KOPT-K1 (cell line): ENCODE measurements around the gene COLEC12.
A peak's percentile ranks its signal among the peaks of the same experiment; 100 is the strongest.
"Not testable (repeated sequence)": the region's sequence is repeated elsewhere in the genome, so short reads cannot be mapped to it uniquely, and the experiment has no call there.

Experiments
- H3K27ac ChIP-seq: fragments of 200-600 bp; sonication (generic); 2 replicates; pipeline ENCODE4 v1.5.1; 2016; ENCODE audit warnings: antibody characterized with exemption, mild to moderate bottlenecking, low read depth, low read length; ENCODE audit not compliant: poor library complexity, severe bottlenecking
- H3K36me3 ChIP-seq: fragments of 200-600 bp; sonication (generic); 2 replicates; pipeline ENCODE4 v1.5.1; 2017; ENCODE audit warnings: antibody characterized with exemption, mild to moderate bottlenecking, low read length, moderate library complexity; ENCODE audit not compliant: insufficient read depth
- H3K9me3 ChIP-seq: fragments of 200-600 bp; sonication (generic); 2 replicates; pipeline ENCODE4 v1.5.1; 2017; ENCODE audit warnings: antibody characterized with exemption, low read length, mild to moderate bottlenecking; ENCODE audit not compliant: insufficient read depth, poor library complexity, severe bottlenecking

The COLEC12 gene

DNA sequence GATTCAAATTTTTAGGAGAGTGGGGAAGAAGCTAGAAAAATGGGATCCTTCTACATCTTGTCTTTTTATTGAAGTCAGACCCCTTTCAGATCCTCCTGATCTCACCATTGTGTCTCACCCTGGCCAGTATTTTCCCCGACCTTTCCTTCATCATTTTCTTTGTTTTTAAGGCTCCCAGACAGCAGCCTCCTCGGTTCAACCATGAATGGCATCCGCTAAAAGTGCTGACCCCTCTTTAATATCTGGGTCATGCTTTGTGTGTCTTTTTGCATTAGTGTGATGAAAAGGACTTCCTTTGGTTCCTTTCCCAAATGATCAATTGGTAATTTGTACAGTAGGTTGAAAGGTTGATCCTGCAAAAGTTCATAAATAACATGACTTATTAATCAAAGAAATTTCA is 205.9 kb downstream of the COLEC12 start:
- H3K27ac ChIP-seq: no peak overlapping the region
- no peaks in the 10 kb centered on the region for H3K9me3 ChIP-seq
- no peaks in the 10 kb centered on the region for H3K36me3 ChIP-seq

GRCh38 chr18:293536-293935 is 207.0 kb downstream of the COLEC12 start:
- Histone ChIP-seq H3K36me3 (no peaks in the 10 kb centered on the region), H3K27ac (no peak overlapping the region), H3K9me3 (no peaks in the 10 kb centered on the region)

GRCh38 chr18:292271-292670 is 208.2 kb downstream of the COLEC12 start:
- no peaks in the 10 kb centered on the region for H3K9me3 ChIP-seq
- no peaks in the 10 kb centered on the region for H3K36me3 ChIP-seq
- H3K27ac ChIP-seq: no peak overlapping the region

- not testable (repeated sequence) for H3K36me3 ChIP-seq, H3K9me3 ChIP-seq, H3K27ac ChIP-seq
Measured at GRCh38 chr18:289970-290369, 210.5 kb downstream of the COLEC12 start.

- H3K36me3 ChIP-seq: no peaks in the 10 kb centered on the region
- no peak overlapping the region for H3K27ac ChIP-seq
- H3K9me3 ChIP-seq: no peaks in the 10 kb centered on the region
Measured at GRCh38 chr18:289026-289425, 211.5 kb downstream of the COLEC12 start.

DNA sequence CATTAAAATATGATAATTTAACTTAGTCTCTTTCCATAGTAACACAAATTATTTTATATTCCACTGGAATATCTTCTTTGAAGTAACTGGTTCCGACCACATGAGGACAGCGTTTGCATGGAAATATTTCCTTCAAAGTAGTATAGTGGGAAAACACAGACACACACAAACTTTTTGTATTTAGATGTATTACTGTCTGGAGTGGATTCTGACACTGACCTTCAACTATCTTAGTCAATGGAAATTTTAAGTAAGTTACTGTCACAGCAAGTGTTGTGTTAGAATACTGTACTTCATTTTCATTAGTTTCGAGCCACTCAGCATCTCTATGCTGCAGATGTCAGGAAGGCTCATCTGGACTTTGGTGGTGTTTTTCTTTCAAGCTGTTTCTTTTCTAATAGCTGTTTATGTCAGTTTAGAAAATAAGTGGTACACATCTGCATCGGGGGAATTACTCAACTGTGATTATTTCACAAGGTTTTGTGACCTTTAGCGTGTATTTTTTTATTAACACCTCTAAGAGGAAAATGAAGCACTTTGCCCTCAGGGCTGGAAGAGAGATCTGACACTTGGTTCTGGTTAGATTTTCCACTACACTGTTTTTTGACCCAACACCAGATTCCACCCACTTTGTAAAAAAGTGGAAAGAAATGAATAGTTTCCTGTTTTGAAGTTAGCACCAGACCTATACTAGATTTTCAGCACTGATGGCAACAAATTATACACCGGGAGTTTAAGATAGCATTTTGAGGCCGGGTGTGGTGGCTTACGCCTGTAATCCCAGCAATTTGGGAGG is 213.8 kb downstream of the COLEC12 start:
- H3K9me3 ChIP-seq: no peaks in the 10 kb centered on the region

DNA sequence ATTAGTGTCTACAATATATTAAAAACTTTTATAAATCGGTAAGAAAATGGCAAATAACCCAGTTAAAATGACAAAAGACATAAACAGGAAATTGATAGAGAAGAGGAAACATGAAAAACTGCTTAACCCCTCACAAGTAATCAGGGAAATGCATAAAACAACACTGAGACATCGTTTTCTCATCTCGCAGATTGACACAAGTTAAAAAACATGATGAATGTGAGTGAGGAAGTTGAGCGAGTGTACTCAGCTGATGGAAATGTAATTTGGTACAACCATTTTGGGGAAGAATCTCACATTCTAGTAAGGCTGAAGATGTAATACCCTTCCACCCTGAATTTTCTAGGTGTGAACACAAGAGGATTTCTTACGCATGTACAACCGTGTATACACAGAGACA is 214.7 kb downstream of the COLEC12 start:
- Histone ChIP-seq H3K9me3 (no peaks in the 10 kb centered on the region), H3K27ac (no peak overlapping the region)

More for the DNA sequence above, 213.8 kb downstream of the COLEC12 start:
- H3K27ac ChIP-seq: no peak overlapping the region
- H3K36me3 ChIP-seq: no peaks in the 10 kb centered on the region

GRCh38 chr18:275486-275885 is 225.0 kb downstream of the COLEC12 start:
- no peaks in the 10 kb centered on the region for H3K36me3 ChIP-seq
- H3K9me3 ChIP-seq: no peaks in the 10 kb centered on the region
- no peak overlapping the region for H3K27ac ChIP-seq

More for the DNA sequence above, 214.7 kb downstream of the COLEC12 start:
- H3K36me3 ChIP-seq: no peaks in the 10 kb centered on the region

DNA sequence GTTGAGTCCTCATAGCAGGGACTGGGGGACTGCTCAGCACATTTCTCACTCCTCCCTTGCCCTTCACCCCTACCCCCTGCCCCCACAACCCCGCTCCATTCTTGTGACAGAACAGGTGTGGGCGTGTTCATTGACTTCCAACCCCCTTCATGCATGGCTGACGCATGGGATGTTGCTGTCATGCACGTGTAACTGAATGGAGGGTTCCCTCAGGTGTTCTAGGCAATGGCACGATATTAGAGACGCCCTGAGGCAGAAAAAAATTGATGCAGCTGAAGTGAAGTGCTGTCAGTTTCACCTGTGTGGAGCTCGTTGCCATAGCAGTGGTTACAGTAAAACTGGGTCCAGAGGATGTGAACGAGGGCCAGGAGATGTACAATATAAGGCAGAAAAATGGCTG is 226.2 kb downstream of the COLEC12 start:
- H3K27ac ChIP-seq: no peak overlapping the region
- no peaks in the 10 kb centered on the region for H3K9me3 ChIP-seq
- H3K36me3 ChIP-seq: no peaks in the 10 kb centered on the region

DNA sequence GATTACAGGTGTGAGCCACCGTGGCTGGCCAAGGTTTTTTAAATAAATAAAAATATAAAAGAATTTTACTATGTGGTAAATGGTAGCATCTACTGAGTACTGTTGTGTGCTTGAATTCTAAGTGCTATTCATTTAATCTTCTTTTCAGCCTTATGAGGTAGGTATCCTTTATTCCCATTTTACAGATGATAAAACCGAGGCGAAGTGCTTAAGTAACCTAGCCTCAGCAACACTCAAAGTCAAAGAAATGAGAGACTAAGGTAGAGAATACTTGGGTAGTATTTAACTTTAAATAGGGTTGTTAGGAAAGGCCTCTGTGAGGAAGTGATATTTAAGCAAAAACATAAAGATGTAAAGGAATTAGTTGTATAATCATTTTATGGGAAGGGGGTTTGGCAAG is 227.0 kb downstream of the COLEC12 start:
- Histone ChIP-seq H3K27ac (no peak overlapping the region), H3K9me3 (no peaks in the 10 kb centered on the region), H3K36me3 (no peaks in the 10 kb centered on the region)

- no peaks in the 10 kb centered on the region for H3K36me3 ChIP-seq
- no peak overlapping the region for H3K27ac ChIP-seq
- no peaks in the 10 kb centered on the region for H3K9me3 ChIP-seq
Measured at GRCh38 chr18:272650-273049, 227.9 kb downstream of the COLEC12 start.

DNA sequence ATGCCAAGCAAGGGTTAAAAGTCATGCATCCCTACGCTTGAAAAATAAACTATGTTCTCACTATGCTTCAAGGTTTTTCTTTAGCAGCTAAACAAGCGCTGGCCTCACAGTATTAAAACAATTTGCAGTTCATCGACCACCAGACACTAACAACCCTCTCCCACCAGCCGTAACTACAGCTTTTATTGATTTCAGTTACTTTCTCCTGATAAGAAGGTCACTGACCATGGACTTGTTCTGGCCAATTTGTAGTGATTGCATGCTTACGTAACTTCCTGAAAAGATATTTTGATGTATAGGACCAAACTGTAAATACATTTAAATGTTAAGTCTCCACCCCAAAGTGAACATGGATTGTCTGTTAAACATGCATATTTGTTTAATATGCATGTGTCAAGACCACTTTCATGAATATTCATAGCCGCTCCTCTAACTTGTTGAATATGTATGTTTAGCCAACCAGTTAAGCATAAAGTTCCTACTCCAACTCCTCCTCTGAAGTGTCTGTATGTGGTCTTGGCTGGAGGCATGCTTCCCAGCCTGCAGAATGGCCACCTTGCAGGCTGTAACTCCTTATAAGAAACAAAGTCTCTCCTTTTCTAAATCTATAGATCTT is 230.9 kb downstream of the COLEC12 start:
- H3K36me3 ChIP-seq: peaks cover 6% of the 10 kb centered on the region
- H3K9me3 ChIP-seq: no peaks in the 10 kb centered on the region
- no peak overlapping the region for H3K27ac ChIP-seq

DNA sequence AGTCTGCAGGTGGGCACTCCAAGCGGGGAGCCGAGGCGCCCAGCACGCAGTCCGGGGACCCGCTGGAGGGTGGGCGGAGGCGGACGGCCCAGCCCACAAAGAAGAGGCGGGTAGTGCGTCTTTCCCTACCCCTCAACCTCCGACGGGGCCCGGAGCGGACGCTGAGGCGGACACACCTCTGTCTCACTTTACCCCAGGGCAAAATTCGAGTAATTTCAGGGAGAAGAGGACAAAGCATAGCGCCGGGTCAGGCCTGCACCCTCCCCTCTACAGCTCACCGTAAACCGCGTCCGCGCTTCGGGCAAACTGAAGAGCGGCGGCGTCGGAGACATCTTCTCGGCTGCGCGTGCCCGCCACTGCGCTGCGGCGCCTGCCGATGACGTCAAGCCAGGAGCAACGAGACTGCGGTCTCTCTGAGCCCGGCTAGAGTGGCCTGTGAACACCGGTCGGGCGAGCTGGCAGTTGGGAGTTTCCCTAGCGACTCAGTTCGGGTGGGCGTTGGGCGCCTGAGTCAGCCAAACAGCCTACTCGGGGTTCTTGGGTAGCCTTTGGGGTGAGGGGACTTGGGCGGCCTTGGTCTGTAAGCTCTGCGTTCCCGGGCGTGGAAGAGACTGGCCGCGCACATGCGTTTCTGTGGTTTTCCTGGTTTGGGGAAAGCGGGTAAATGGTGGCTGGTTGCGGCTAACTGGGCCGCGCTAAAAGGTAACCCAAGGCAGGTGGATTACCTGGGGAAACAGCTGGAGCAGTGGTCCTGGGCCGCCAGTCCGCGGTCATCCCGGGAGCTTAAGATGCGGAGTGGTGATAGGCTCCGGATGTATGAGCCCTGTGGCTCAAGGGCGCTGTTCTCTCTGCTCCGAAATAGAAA is 232.6 kb downstream of the COLEC12 start, which contains the start of gene THOC1:
Gene THOC1 (minus strand): TSS at position 360 of the 865 bp plus-strand sequence. CDS start 28 bp downstream, at position 332.
- H3K27ac ChIP-seq: peak within 1 kb of the TSS; percentile 96
- no peaks in the 10 kb centered on the region for H3K9me3 ChIP-seq
- H3K36me3 ChIP-seq: peaks cover 21% of the 10 kb centered on the region

- no peaks in the 10 kb centered on the region for H3K9me3 ChIP-seq
- H3K36me3 ChIP-seq: peaks cover 26% of the 10 kb centered on the region
- peak overlapping the region; percentile 96 for H3K27ac ChIP-seq
Measured at GRCh38 chr18:267380-267687, 233.2 kb downstream of the COLEC12 start.
